ENCODE results near the gene QPCTL.
A peak's percentile ranks its signal among the peaks of the same experiment; 100 is the strongest.

QPCTL gene

DNA sequence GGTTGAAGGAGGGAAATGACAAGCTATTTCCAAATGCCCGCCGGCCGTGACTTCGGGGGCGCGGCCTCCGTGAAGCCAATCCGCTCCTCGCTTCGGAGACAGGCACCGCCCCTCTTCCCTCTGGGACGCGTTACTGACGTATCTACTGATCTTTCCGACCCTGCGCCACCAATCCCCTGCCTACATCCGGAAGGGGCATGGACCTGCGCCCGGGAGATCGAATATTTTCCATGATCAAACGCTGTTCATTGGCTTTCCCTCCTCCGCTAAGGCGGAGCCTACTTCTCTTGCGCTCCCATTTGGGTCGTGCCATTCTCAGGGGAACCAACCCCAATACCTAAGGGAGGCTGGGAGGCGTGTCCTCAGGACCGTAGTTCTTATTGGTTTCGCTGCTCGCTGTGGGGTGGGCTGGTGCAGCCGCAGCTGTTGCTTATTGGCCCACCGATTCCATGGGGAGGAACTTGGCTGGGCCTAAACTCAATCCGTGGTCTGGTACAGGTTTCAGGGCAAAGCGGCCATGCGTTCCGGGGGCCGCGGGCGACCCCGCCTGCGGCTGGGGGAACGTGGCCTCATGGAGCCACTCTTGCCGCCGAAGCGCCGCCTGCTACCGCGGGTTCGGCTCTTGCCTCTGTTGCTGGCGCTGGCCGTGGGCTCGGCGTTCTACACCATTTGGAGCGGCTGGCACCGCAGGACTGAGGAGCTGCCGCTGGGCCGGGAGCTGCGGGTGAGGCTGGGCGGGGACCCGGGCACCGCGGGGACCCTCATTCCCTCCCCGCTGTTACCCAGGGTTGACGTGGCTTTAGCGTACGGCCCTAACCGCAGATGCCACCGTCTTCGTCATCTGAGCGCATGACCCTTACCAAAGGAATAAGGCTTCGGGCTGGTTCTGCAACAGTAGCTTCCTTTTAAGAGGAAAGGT is at the start of gene QPCTL:
Gene QPCTL, plus strand, starts transcription at position 480 of the 919 bp plus-strand sequence. Its CDS starts 38 bp downstream, at position 518.
- Mint-ChIP-seq H3K4me1 (peaks cover 10% of the 10 kb centered on the region), H3K36me3 (ENCODE audit: low read depth) (peaks cover 23% of the 10 kb centered on the region), H3K9me3 (no peaks in the 10 kb centered on the region), H3K27ac (peak within 1 kb of the TSS; percentile 56 to 92 (median 90)), H3K27me3 (ENCODE audit: low read depth) (no peaks in the 10 kb centered on the region), H3K4me3 (peak within 1 kb of the TSS; percentile 91 to 96 (median 92))
- TF ChIP-seq, protein P1, sequence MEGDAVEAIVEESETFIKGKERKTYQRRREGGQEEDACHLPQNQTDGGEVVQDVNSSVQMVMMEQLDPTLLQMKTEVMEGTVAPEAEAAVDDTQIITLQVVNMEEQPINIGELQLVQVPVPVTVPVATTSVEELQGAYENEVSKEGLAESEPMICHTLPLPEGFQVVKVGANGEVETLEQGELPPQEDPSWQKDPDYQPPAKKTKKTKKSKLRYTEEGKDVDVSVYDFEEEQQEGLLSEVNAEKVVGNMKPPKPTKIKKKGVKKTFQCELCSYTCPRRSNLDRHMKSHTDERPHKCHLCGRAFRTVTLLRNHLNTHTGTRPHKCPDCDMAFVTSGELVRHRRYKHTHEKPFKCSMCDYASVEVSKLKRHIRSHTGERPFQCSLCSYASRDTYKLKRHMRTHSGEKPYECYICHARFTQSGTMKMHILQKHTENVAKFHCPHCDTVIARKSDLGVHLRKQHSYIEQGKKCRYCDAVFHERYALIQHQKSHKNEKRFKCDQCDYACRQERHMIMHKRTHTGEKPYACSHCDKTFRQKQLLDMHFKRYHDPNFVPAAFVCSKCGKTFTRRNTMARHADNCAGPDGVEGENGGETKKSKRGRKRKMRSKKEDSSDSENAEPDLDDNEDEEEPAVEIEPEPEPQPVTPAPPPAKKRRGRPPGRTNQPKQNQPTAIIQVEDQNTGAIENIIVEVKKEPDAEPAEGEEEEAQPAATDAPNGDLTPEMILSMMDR (IDR thresholded peaks at IDR 0.05; ENCODE audit: unreplicated experiment in 3 of 3), result no peak

DNA sequence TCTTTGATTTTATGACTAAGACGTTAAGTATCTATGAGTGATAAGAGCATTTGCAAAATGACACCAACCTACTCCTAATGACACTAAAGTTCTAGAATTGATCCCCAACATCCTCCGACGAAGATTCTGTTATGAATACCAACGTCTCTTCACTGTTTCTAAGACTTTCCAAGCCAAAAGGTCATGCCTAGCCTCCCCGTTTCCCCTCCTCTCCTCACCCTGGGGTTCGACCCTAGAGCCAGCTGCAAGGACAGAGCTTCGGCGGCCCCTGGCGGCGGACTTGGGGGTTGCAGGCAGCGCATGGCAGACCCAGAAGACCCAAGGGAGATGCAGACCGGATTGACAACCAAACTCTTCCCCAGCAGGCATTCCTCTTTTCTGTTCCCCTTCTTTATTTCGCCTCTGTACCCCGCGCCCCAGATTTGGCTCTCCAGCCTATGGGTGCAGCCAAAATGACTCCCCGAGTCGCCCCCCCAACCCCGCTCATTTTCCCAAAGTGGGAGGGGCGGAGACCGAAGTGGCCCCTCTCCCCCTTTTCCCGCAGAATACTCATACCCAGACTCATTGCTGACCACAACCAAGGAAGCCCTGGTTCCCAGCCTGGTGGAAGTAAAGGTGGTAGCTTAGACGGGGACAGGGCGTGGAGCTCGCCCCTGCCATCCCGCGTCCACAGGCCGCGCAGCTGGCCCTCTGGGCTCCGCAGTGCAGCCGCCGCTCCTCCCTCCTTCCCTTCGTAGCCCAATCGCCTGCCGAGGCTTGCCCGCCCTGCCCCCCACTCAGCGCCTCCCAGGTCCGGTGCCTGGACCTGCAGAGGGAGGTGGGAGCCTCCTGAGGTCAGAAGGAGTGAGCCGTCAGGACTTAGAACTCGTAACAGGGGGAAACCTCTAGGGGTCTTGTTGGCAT is 49.2 kb upstream of the QPCTL start:
- peaks cover 35% of the 10 kb centered on the region for H3K27me3 Mint-ChIP-seq (ENCODE audit: low read depth)
- peak overlapping the region in 1 of 3 experiments; percentile 26 for H3K27ac Mint-ChIP-seq
- TF ChIP-seq, protein P1 (IDR thresholded peaks at IDR 0.05; ENCODE audit: unreplicated experiment in 3 of 3), result peak; percentile 99
- H3K4me1 Mint-ChIP-seq, result peaks cover 32% of the 10 kb centered on the region
- no peaks in the 10 kb centered on the region for H3K36me3 Mint-ChIP-seq (ENCODE audit: low read depth)
- no peaks in the 10 kb centered on the region for H3K9me3 Mint-ChIP-seq
- peak overlapping the region; percentile 67 to 84 (median 82) for H3K4me3 Mint-ChIP-seq

DNA sequence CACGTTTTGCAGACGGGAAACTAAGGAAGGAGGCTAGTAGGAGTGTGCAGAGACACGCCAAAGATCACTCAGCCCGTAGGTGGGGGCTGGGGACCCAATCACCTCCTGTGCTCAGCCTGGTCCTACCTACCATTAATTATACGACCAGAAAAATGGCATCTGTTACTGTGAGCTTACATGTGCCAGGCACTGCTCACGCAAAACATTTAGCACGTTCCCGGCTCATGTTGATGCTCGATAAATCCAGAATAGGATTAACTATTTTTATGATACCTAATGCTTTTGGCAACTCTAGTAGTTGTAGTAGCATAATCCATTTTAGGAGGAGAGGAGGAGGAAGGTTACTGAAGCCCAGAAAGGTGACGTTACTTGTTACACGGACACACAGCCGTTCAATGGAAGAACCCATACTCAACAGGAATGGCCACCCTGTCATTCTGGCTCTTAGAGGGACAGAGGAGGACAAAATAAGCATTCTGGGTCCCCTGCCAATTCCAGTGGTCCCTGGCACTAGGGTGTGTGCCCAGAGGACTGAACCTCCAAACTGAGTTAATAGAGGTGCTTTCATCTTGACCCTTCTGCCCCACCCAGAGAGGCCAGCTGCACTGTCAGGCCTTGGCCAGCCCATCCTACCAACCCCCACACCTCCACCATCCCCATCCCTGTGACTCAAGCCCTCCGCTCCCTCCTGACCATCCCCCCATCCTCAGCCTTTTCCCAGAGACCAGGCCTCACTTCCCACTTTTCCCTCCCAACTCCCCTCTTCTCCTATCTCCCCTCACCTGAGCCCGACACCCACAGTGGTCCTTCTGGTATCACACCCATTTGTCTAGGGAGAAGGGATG is 48.3 kb upstream of the QPCTL start:
- Mint-ChIP-seq H3K4me3 (peak overlapping the region; percentile 67 to 84 (median 82)), H3K27ac (peak overlapping the region in 1 of 3 experiments; percentile 10), H3K9me3 (no peaks in the 10 kb centered on the region), H3K4me1 (peaks cover 24% of the 10 kb centered on the region), H3K27me3 (ENCODE audit: low read depth) (peaks cover 35% of the 10 kb centered on the region), H3K36me3 (ENCODE audit: low read depth) (no peaks in the 10 kb centered on the region)
- TF ChIP-seq, protein P1 (IDR thresholded peaks at IDR 0.05; ENCODE audit: unreplicated experiment in 3 of 3), result no peak

DNA sequence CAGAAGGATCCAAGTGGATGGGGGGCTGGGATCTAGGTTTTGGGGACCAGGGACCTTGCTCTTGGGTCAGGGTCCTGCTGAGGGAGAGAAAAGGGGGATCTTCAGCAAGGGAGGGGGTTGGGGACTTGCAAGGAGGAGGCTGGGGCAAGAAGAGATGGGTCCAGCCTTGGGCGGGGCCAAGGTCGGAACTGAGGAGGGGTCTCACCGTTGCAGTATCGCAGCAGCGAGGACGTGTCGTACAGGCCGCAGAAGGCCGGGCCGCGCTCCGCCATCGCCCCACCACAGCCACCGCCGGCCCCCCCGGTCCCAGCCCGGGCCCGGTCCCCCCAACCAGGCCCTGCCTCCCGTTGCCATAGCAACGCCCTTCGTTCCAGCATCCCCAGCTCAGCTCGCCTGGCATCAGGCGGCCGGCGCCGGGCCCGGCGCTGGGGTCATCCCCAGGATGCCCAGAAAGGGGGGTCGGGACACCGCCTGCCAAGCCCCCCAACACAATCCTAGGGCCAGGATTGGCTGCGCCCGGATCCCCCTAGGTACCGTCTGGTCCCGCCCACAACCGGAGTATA is 47.3 kb upstream of the QPCTL start:
- H3K27me3 Mint-ChIP-seq (ENCODE audit: low read depth), result peaks cover 35% of the 10 kb centered on the region
- H3K36me3 Mint-ChIP-seq (ENCODE audit: low read depth), result no peaks in the 10 kb centered on the region
- TF ChIP-seq, protein P1 (IDR thresholded peaks at IDR 0.05; ENCODE audit: unreplicated experiment in 3 of 3), result no peak
- peaks cover 24% of the 10 kb centered on the region for H3K4me1 Mint-ChIP-seq
- H3K9me3 Mint-ChIP-seq, result no peaks in the 10 kb centered on the region
- peak overlapping the region in 1 of 3 experiments; percentile 77 for H3K27ac Mint-ChIP-seq
- peak overlapping the region; percentile 87 to 90 (median 88) for H3K4me3 Mint-ChIP-seq
